MCF 10A (cell line): ENCODE measurements around the gene GID8. TPM values are rescaled to one million over a fixed set of nuclear protein-coding genes. Genes with fewer than 3 reads are reported as not detected.

ENCODE experiments used
- BruUV-seq: library from RNA; stranded (reverse); fragments of 400-500 nt; replicated peaks from 2 replicates; lab custom pipeline; 2021; lab: Mats Ljungman, UMichigan
- CTCF ChIA-PET: fragments of 300-600 bp; sonication (Branson Sonifier 250); formaldehyde crosslinking; extraction: SDS; loops from one replicate; lab custom pipeline; 2021; ENCODE audit warnings: antibody characterized with exemption, inconsistent platforms; lab: Yijun Ruan, JAX
- POLR2A ChIA-PET: fragments of 300-600, 350-650 bp; sonication (Branson Sonifier 250); formaldehyde crosslinking; extraction: SDS; loops from one replicate; lab custom pipeline; 2020; ENCODE audit warnings: antibody characterized with exemption, inconsistent platforms; lab: Yijun Ruan, JAX
- DNase-seq: peaks from one replicate; pipeline ENCODE4 v3.0.0-alpha.2; 2018; ENCODE audit not compliant: unreplicated experiment
- H3K27ac Mint-ChIP-seq: one replicate; pipeline ENCODE4 v1.8.0; 2022; ENCODE audit warnings: mild to moderate bottlenecking, low read depth, mixed read lengths; ENCODE audit not compliant: unreplicated experiment
- H3K27me3 Mint-ChIP-seq: one replicate; pipeline ENCODE4 v1.8.0; 2022; ENCODE audit warnings: mixed read lengths; ENCODE audit not compliant: insufficient read depth, unreplicated experiment
- H3K36me3 Mint-ChIP-seq: one replicate; pipeline ENCODE4 v1.8.0; 2022; ENCODE audit warnings: mild to moderate bottlenecking, moderate library complexity, mixed read lengths; ENCODE audit not compliant: insufficient read depth, unreplicated experiment
- H3K4me1 Mint-ChIP-seq: one replicate; pipeline ENCODE4 v1.8.0; 2022; ENCODE audit warnings: mixed read lengths; ENCODE audit not compliant: insufficient read depth, unreplicated experiment
- H3K4me3 Mint-ChIP-seq: one replicate; pipeline ENCODE4 v1.8.0; 2022; ENCODE audit warnings: mild to moderate bottlenecking, moderate library complexity, mixed read lengths; ENCODE audit not compliant: unreplicated experiment
- H3K9me3 Mint-ChIP-seq: one replicate; pipeline ENCODE4 v1.8.0; 2022; ENCODE audit warnings: mixed read lengths; ENCODE audit not compliant: unreplicated experiment
- intact Hi-C: fragments of 100-400 bp; cut with micrococcal nuclease; formaldehyde crosslinking; loops from 2 replicates; pipeline ENCODE4 v1.14.1; 2022
- total RNA-seq: library from RNA; stranded (reverse); gene quantifications from 2 replicates; pipeline ENCODE4 v1.2.3, GENCODE V29; 2022
- TF ChIP-seq, protein P1 (sequence below): fragments of 200-600 bp; IDR thresholded peaks from one replicate; pipeline ENCODE4 v1.8.0; 2022; ENCODE audit warnings: antibody characterized with exemption, mild to moderate bottlenecking; ENCODE audit not compliant: unreplicated experiment

GID8 gene
- total RNA-seq, 1 experiment from 2014 or later: 31.6 TPM

DNA sequence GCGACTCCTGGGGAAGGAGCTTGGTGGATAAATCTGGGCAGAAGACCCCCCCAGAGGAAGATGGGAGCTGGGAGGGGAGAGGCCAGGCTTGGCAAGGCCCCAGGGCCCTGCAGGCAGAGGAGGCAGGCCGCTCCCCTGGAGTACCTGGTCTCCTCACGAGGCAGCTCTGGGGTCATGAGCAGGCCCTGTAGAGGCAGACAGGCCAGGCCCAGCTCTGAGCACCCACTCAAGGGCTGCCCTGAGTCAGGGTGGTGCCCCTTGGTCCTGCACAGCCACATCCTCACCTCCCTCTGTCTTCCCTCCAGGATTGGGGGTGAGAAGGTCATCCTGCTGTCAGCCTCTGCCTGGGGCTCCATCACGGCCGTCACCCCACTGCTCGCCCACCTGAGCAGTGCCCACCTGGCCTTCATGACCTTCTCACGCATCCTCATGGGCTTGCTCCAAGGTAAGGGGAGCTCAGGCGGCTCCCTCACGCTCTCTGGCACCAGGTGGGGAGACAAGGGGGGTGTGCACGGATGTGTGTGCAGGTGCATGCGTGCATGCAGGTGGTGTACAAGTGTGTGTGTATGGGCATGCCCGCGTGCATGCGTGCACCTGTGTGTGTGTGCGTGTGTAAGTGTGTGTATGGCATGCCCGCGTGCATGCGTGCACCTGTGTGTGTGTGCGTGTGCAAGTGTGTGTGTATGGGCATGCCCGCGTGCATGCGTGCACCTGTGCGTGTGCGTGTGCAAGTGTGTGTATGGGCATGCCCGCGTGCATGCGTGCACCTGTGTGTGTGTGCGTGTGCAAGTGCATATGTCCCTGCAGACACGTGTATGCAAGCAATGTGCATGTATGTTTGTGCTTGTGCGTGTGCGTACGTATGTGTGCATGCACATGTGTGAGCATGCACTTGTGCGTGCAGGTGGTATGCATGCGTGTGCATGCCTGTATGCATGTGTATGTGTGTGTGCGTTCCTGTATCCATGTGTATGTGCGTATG is 19.5 kb downstream of the GID8 start:
- Mint-ChIP-seq H3K9me3 (no peaks in the 10 kb centered on the region), H3K4me1 (no peaks in the 10 kb centered on the region), H3K36me3 (no peaks in the 10 kb centered on the region), H3K27ac (no peak overlapping the region), H3K27me3 (no peaks in the 10 kb centered on the region), H3K4me3 (no peak overlapping the region)
- POLR2A ChIA-PET: interaction anchor here (0.9 kb wide), 1 partner anchor 19 kb away, joined by 3 read pairs; no protein-coding TSS in a partner anchor
- TF ChIP-seq, protein P1, sequence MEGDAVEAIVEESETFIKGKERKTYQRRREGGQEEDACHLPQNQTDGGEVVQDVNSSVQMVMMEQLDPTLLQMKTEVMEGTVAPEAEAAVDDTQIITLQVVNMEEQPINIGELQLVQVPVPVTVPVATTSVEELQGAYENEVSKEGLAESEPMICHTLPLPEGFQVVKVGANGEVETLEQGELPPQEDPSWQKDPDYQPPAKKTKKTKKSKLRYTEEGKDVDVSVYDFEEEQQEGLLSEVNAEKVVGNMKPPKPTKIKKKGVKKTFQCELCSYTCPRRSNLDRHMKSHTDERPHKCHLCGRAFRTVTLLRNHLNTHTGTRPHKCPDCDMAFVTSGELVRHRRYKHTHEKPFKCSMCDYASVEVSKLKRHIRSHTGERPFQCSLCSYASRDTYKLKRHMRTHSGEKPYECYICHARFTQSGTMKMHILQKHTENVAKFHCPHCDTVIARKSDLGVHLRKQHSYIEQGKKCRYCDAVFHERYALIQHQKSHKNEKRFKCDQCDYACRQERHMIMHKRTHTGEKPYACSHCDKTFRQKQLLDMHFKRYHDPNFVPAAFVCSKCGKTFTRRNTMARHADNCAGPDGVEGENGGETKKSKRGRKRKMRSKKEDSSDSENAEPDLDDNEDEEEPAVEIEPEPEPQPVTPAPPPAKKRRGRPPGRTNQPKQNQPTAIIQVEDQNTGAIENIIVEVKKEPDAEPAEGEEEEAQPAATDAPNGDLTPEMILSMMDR: no peak
- intact Hi-C loops: no loop called here
- no peak for DNase-seq
- no TSS peak for BruUV-seq
- CTCF ChIA-PET: interaction anchor here (0.7 kb wide), 1 partner anchor 15 kb away, joined by 6 read pairs; no protein-coding TSS in a partner anchor

DNA sequence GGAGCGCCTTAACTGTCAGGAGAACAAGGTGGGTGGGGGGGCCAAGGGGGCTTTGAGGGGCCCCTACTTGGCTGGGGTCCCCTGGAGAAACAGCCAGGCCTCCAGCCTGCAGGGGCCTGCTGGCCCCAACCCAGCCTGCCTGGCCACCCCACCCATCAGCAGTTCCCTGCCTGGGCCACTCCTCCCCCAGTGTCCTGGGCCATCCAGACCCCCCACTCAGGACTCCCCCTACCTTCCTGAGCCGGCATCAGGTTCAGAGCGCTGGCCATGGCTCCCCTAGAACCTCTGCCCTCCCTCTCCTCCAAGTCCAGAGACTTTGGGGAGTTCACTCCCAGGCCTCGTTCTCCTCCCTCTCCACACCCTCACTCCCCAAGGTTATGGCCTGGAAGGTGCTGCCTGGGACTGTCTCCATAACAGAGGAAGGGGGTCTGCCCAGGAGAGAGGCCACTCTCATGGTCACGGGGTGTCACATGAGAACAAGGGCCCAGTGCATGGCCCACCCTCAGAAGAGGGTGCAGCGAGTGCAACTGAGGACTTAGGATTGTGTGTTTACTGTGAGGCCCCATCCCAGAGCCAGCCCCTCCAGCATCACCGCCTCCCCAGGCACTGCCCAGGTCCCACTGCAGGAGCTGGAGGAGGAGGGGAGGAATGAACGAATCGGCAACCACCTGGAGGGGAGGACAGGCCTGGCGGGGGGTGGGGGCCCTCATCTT is 20.6 kb downstream of the GID8 start:
- Mint-ChIP-seq H3K4me3 (no peak overlapping the region), H3K9me3 (no peaks in the 10 kb centered on the region), H3K36me3 (no peaks in the 10 kb centered on the region), H3K27ac (no peak overlapping the region), H3K27me3 (no peaks in the 10 kb centered on the region), H3K4me1 (no peaks in the 10 kb centered on the region)
- DNase-seq: no peak
- POLR2A ChIA-PET: no interaction called here
- intact Hi-C loops: no loop called here
- CTCF ChIA-PET: interaction anchor here (0.5 to 0.9 kb wide), 2 partner anchors 11 to 12 kb away, joined by 3 read pairs; no protein-coding TSS in a partner anchor
- BruUV-seq: no TSS peak
- TF ChIP-seq, protein P1: no peak

DNA sequence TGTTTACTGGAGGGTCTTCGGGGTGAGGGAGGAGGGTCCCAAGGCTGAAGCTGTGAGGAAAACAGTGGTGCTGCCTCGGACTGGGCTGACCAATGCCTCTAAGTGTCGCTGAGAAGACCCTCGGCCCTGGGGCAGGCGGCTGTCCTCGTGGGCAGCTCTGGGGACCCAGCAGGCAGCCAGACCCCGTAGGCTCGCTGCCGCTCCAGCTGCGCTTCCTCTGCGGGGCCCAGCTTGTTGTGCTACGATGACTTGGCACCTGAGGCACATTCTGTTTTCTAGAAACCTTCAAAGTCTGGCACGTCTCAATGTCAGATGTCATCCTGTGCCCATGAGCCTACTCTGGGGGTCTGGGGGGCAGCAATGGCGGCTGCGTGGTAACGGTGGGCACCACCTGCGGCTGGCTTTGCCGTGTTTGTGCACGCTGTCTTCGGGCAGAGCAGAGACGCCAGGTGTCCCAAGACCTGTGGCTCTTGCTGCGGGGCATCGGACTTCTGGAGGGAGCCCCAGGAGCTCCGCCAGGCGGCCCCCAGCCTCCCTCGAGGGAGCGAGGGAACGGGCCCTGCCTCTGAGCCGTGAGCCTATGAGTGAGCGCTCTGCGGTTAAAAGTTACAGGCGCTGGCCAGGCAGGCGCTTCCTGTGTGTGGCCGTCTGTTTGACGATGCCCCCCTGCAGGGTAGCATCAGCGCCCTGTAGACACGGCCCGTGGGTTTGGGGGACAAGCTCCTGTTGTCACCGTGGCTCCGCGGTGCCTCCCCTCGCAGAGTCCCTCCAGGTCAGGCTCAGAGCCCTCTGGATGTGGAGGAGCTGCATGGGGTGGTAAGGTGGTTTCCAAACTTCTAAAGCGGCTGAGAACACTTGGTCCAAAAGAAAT is 21.4 kb downstream of the GID8 start:
- no TSS peak for BruUV-seq
- intact Hi-C loops: no loop called here
- Mint-ChIP-seq H3K4me3 (no peak overlapping the region), H3K9me3 (no peaks in the 10 kb centered on the region), H3K36me3 (no peaks in the 10 kb centered on the region), H3K27me3 (no peaks in the 10 kb centered on the region), H3K4me1 (no peaks in the 10 kb centered on the region), H3K27ac (no peak overlapping the region)
- CTCF ChIA-PET: interaction anchor here (0.5 to 0.9 kb wide), 4 partner anchors 10 to 57 kb away, joined by 3 to 5 read pairs (median 3); no protein-coding TSS in a partner anchor
- POLR2A ChIA-PET: no interaction called here
- TF ChIP-seq, protein P1: no peak
- no peak for DNase-seq
